HG02571 (cell line): Measurements from ENCODE around the gene STARD10.
"Not testable (repeated sequence)": the region's sequence is repeated elsewhere in the genome, so short reads cannot be mapped to it uniquely, and the experiment has no call there.

Experiments
- ATAC-seq: cut with Tn5 transposase; IDR thresholded peaks from one replicate; pipeline ENCODE4 v1.9.1; 2021; ENCODE audit warnings: mild to moderate bottlenecking, moderate library complexity; ENCODE audit not compliant: unreplicated experiment

Gene STARD10

GRCh38 chr11:72808331-72808798, 14.5 kb upstream of the STARD10 start:
- no peak for ATAC-seq

DNA sequence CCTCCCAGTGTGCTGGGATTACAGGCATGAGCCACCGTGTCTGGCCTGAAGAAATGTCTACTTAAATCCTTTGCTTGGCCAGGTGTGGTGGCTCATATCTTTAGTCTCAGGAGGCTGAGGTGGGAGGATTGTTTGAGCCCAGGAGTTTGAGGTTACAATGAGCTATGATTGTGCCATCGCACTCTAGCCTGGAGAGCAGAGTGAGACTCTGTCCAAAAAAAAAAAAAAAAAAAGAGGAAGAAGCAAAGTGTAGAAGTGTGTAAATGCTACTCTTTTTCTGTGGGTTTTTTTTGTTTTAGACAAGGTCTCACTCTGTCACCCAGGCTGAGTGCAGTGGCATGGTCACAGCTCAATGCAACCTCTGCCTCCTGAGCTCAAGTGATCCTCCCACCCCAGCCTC, 13.9 kb upstream of the STARD10 start:
- ATAC-seq: no peak

DNA sequence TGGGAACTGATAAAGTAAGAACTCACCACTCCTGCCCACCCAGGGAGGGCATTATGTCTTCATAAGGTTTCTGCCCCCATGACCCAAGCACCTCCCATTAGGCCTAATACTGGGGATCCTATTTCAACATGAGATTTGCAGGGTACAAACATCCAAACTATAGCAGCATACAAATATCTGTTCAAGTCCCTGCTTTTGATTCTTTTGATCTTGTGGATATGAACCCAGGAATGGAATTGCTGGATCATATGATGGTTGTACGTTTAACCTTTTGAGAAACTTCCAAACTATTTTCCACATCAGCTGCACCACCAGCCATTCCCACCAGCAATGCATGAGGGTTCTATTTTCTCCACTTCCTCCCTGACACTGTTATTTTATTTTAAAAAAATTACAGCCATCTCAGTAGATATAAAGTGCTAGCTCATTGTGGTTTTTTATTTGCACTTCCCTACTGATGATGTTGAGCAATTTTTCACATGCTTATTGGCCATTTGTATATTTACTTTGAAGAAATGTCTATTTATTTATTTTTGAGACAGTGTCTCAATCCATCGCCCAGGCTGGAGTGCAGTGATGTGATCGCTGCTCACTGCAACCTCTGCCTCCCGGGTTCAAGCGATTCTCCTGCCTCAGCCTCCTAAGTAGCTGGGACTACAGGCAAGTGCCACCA, 13.3 kb upstream of the STARD10 start:
- ATAC-seq: no peak

GRCh38 chr11:72806378-72806777, 12.5 kb upstream of the STARD10 start:
- not testable (repeated sequence) for ATAC-seq

DNA sequence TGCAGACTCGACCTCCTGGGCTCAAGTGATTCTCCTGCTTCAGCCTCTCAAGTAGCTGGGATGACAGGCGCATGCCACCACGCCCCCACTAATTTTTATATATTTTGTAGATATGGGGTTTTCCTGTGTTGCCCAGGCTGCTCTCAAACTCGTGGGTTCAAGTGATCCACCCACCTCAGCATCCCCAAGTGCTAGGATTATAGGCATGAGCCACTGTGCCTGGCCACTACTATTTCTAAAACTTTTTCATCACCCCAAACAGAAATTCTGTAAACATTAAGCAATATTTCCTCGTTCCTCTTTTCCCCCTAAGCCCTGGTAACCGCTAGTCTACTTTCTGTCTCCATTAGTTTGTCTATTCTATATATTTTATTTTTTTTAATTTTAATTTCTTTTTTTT, 11.4 kb upstream of the STARD10 start:
- no peak for ATAC-seq

GRCh38 chr11:72802822-72803221, 9.0 kb upstream of the STARD10 start:
- ATAC-seq: no peak

GRCh38 chr11:72799441-72799840, 5.6 kb upstream of the STARD10 start:
- ATAC-seq: no peak

- no peak for ATAC-seq
Observed at GRCh38 chr11:72798361-72798760, 4.5 kb upstream of the STARD10 start.

- no peak for ATAC-seq
Observed at GRCh38 chr11:72793076-72793424, 797 bp downstream of the STARD10 start.

DNA sequence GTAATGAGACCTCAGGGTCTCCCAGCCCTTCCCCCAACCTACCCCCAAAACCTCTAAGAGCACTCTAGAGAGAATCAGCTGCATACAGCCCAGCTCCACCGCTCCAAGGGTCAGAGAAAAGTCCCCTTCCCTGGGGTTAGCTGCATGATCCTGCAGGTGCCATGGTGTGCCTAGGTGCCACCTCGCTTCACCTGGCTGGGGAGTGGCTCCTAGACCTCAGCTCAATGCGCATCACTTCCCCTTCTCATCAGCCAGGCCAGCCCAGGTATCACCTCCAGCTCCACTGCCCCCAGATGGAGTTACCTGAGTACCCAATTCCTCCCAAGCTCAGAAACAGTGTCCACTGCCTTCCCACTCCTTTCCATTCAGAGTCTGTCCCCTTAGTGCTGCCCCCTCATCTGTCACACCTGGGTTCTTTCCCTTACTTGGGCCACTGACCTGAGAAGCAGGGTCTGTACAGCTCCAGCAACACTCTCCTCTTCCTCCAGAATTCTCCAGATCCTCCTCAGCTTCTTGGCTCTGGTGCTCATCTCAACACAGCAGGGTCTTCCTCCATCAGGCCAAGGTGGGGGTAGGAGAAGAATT, 1.3 kb downstream of the STARD10 start:
- ATAC-seq: no peak

DNA sequence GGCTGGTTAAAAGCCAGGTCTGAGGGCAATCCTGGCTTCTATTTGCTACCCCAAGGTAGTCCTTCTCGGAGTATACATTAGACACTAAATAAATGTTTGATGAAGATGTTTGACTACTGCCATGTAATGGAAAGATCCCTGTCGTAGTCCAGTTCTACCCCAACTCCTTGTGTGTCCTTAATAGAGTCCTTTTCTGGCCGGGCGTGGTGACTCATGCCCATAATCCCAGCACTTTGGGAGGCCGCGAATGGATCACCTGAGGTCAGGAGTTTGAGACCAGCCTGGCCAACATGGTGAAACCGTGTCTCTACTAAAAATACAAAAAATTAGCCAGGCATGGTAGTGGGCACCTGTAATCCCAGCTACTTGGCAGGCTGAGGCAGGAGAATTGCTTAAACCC, 2.6 kb downstream of the STARD10 start:
- ATAC-seq: not testable (repeated sequence)

DNA sequence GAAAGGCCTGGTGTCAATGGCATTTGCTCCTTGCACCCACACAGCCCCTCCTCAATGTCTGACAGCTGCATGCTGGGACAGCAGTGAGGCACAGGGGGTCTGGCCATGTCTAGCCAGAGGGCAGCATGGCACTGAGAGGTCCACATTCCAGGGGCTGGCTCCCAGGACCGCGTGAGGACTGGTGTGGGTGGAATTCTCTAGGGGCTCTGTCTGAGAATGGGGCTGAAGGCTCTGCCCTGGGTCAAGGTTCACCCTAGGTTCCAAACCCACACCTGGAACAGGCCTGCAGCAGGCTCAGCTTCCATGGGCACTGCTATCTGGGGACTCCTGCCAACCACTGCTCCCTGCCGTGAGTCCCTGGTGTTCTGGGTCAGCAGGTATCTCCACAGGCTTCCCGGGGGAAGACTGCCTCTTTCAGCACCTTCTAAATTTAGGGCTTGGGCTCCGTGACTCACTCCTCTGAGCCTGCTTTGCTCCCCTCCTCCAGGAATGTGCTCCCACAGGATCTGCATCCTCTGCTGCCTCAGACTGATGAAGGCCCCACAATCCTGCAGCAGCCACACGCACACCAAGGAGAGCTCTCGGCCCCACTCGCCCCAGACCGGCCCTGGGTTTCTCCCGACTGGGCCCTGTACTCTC, 4.2 kb downstream of the STARD10 start:
- ATAC-seq: no peak

DNA sequence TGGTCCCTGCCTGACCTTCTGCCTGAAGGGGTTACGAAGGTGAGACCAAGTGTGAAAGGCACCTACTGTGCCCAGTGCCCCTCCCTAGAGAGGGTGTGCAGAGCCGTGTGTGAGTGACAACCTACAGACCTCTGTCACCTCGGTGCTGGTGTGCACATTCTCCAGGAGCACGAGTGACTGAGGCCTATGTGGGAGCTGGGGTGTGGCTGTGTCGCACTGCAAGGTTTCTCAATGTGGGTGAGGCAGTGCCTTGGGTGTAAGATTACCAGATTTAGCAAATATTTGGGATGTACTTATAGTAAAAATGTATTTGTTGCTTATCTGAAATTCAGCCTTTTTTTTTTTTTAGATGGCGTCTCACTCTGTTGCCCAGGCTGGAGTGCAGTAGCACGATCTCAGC, 5.6 kb downstream of the STARD10 start:
- no peak for ATAC-seq

DNA sequence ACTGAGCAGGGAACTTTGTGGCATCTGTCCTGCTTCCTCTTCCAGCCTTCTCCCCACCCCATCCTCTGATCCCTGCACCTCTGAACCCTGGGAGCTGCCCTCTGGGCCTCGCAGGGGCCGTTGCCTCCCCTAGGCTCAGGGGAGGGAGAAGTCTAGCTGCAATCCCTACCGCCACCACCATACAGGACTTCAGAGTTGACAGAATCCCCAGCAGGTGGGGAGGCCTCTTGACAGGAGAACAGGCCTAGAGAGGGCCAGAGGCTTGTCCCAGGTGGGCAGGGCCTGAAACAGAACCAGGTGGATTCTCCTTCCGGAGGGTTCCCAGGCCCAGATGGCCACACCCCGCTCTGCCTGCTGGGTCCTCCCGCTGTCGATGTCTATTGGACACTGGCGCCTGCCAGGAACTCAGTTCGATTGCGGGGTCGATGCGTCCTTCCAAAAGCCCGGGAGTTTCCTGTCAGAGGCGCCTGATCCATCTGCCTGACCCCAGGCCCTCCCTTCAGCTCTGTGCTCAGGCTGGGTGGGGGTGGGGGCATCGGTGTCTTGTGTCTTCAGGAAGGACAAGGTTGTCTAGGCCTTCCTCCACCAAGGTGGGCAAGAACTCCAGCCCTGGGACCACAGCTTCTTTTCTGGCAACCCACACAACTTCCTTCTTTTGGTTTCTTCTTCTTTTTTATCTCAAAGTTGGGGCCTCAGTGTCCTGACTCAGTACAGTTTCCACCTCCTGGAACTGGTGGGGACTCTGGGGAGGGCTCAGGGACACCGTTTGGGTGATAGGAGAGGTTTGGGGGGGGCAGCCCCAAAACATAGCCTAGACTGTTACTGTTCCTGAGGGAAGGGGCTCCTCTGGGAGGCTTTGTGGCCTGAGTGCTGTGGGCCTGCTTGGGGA, 6.4 kb downstream of the STARD10 start:
- no peak for ATAC-seq

DNA sequence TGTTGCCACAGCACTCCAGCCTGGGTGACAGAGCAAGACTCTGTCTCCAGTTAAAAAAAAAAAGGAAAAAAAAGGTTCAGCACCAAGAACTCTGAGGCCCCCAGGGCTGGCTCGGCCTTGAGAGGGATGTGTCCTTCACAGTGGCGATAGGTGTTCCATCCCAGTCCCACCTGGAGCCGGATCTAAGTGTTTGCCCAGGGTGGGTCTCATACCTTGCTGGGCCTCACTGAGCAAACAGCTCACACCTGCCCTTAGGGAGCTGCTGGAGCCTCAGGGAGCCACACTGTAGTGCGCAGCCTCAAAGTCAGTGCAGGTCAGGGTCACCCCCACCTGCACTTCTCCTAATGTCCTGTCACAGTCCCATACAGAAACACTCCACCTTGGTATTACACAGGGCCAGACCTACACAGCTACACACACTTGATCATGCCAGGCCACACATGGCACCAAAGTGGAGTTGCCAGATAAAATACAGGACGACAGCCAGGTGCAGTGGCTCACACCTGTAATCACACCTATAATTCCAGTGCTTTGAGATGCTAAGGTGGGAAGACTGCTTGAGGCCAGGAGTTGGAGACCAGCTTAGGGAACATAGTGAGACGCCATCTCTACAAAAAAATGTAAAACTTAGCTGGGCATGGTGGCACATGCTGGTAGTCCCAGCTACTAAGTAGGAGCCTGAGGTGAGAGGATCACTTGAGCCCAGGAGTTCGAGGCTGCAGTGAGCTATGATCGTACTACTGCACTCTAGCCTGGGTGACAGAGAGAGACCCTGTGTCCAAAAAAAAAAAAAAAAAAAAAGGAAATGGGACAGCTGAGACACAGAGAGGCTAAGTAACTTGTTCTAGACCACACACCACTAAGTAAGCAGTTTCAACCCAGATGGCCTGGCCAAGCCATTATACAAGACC, 7.3 kb downstream of the STARD10 start:
- no peak for ATAC-seq

GRCh38 chr11:72784662-72785061, 9.2 kb downstream of the STARD10 start:
- no peak for ATAC-seq

GRCh38 chr11:72783144-72783905, 10.5 kb downstream of the STARD10 start:
- no peak for ATAC-seq

DNA sequence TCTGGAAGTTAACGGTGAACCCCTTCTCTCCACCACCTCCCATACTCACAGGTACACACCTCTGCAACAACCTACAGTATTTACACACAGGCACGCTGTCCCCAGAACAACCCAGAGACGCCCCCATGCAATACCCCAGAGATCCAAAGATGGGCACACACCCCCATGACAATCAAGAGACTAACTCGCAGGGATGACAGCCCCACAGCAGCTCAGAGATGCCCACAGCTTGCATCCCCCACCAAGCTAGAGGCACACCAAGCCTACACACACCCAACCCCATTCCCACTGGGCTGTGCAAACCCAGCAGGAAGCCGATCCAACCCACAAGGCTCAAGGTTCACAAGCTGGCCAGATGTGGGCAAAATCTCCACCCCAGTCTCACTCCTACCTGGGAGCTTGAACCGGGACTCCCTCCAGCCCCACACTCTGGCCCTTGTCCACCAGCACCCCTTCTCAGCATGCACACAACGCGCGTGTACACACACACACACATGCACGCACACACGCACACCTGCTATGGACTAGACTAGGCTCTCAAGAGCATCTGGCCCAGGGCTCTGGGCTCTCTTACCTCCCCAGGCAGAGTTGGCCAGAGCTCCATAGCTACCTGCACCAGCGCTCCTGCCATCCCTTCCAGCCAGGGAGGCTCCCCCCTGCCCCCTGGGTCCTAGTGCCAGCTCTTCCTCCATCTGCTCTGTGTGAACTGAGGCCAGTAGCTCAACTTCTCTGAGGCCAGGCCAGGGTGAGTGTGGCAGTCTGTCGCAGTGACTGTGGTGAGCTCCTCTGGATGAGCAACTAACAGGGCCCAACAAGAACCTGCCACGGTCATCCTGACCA, 11.5 kb downstream of the STARD10 start:
- no peak for ATAC-seq
